Mucosa of descending colon (tissue), 3 donors: ENCODE results near the gene TMEM250. TPM values are rescaled to one million over a fixed set of nuclear protein-coding genes. Genes with fewer than 3 reads are reported as not detected.

Source experiments
- ATAC-seq: fragments of 200-7000 bp; cut with Tn5 transposase; one replicate; pipeline ENCODE4 v1.9.1; 2020; ENCODE audit warnings: mild to moderate bottlenecking, moderate library complexity
- DNase-seq, 3 donors: peaks; one replicate each; pipeline ENCODE4 v3.0.0-alpha.2; 2020
- H3K36me3 ChIP-seq: fragments of 200-600 bp; one replicate; pipeline ENCODE4 v1.8.0; 2021; ENCODE audit warnings: low read depth, mild to moderate bottlenecking
- H3K4me1 ChIP-seq: fragments of 200-600 bp; one replicate; pipeline ENCODE4 v1.8.0; 2021; ENCODE audit warnings: low read depth, mild to moderate bottlenecking
- H3K4me3 ChIP-seq: fragments of 200-600 bp; one replicate; pipeline ENCODE4 v1.8.0; 2021; ENCODE audit warnings: mild to moderate bottlenecking
- H3K9me3 ChIP-seq: fragments of 200-600 bp; one replicate; pipeline ENCODE4 v1.8.0; 2021; ENCODE audit warnings: mild to moderate bottlenecking
- CTCF ChIP-seq: fragments of 200-600 bp; IDR thresholded peaks from one replicate; pipeline ENCODE4 v1.8.0; 2022; ENCODE audit warnings: antibody characterized with exemption, mild to moderate bottlenecking
- intact Hi-C, 2 donors: fragments of 100-400 bp; cut with DNase I in 1 of 2; cut with micrococcal nuclease in 1 of 2; formaldehyde crosslinking; loops; one replicate each; pipeline versions ENCODE4 v1.11.0 to v1.11.1; 2022; cut with DNase I, micrococcal nuclease
- total RNA-seq, 3 donors: library from RNA; stranded (reverse); fragmentation: NEBNext Ultra II Directional in 2 of 3; extraction: Animal tissue kit (Norgen Biotek cat#: 25700) in 2 of 3; gene quantifications; one replicate each; pipeline versions ENCODE4 v1.2.1 to v1.2.4, GENCODE V29; 2021 to 2023
- donor health status: DM: no; HTN: no; CAD: no; lungs with moderate emphysema.
- donor health status: DM: no; HTN: no; CAD: no.
- donor health status: DM: no; HTN: yes; CAD: no.

TMEM250 gene
- total RNA-seq, 3 donors from 2014 or later = 47.4 to 54.1 (median 52.0) TPM

DNA sequence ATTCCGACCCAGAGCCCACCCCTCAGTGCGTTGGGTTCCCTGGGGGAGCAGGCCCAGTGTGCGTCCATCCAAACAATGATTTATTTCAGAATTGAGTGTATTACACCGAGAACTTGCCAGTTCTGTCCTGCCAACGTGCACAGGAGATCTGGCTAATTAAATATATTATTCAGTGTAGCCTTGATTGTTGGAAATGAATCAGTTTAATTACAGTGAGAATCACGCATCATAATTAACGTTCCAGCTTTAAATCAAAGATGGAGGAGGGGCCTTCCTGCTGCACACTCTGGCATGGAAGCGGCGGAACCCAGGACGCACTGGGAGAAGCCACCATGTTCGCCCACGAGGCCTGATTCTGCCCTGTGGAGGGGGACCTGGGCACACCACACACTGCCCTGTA lies 30.7 kb upstream of the TMEM250 start:
- Histone ChIP-seq H3K9me3 (no peaks in the 10 kb centered on the region), H3K4me3 (no peak overlapping the region), H3K4me1 (no peaks in the 10 kb centered on the region), H3K36me3 (no peaks in the 10 kb centered on the region)
- no peak for TF ChIP-seq CTCF
- DNase-seq = no peak
- intact Hi-C loops = no loop called here
- ATAC-seq = no peak

DNA sequence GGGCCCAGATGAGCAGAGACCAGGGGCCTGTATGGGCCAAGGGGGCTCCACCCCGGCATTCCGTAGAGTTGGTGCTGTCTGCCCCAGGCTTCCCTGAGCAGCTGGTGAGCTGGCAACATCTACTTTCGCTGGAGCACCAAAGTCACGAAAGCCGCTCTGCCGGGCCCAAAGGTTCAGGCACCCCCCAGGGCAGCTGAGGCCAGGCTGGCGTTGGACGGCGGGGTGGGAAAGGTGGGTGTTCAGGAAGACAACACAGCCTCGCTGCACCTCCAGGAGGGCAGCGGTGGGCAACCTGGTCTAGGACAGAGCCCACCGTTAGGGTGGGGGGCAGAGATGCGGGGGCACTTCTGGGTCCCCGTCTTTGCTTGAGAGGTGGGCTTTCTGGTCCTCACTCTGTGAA lies 30.1 kb upstream of the TMEM250 start:
- Histone ChIP-seq H3K4me1 (no peaks in the 10 kb centered on the region), H3K36me3 (no peaks in the 10 kb centered on the region), H3K9me3 (no peaks in the 10 kb centered on the region), H3K4me3 (no peak overlapping the region)
- ATAC-seq (no peak), DNase-seq (peak in 1 of 3 donors; percentile 33)
- no peak for TF ChIP-seq CTCF
- intact Hi-C loops = no loop called here

GRCh38 chr9:136147890-136148714 lies 29.4 kb upstream of the TMEM250 start:
- H3K36me3 ChIP-seq = no peaks in the 10 kb centered on the region

GRCh38 chr9:136147038-136147889 lies 28.6 kb upstream of the TMEM250 start:
- DNase-seq (peak in 1 of 3 donors; percentile 41), ATAC-seq (no peak)
- intact Hi-C loops = no loop called here
- Histone ChIP-seq H3K4me3 (no peak overlapping the region), H3K36me3 (no peaks in the 10 kb centered on the region), H3K9me3 (no peaks in the 10 kb centered on the region), H3K4me1 (no peaks in the 10 kb centered on the region)
- TF ChIP-seq CTCF = no peak

More at GRCh38 chr9:136147890-136148714, 29.4 kb upstream of the TMEM250 start:
- Histone ChIP-seq H3K9me3 (no peaks in the 10 kb centered on the region), H3K4me1 (no peaks in the 10 kb centered on the region), H3K4me3 (no peak overlapping the region)
- ATAC-seq = no peak
- DNase-seq = no peak
- intact Hi-C loops = no loop called here
- TF ChIP-seq CTCF = no peak

DNA sequence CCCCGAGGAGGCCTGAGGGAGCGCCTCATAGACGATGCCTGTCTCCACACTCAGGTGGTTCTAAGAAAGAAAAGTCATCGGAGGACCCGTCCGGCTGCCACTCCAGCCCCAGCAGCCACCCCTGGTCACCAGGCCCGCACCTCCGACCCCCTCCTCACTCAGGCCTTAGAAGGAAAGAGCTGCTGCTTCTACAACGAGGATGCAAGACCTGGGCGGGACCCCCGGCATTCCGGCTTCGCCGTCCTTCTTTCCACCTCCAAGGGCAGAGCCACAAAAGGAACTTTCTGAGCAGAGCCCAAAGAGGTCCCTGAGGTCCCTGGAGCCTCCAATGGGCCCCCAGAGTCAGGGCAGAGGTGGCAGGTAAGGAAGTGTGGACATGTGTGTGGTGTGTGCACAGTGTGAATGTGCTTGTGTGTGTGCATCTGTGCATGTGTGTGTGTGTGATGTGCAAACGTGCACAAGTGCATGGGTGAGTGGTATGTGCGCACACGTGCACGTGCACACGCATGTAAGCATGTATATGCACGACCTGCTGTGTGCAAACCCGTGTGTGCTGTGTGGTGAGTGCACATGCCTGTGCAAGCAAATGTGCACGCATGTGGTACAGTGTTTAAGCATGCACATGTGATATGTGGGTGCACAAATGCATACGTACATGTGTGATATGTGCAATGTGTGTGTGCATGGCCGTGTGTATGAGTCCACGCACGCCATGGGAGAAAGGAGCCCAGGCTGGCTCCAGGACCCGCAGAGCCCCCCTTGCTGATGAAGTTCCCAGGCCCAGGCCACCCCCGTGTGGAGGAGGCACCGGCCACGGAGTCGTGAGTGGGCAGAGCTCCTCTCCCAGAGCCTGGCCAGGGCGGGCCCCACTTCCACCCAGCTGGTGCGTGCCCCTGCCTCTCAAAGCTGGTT lies 27.7 kb upstream of the TMEM250 start:
- TF ChIP-seq CTCF = no peak

More for the DNA sequence above, 27.7 kb upstream of the TMEM250 start:
- no peaks in the 10 kb centered on the region for H3K36me3 ChIP-seq
- H3K4me1 ChIP-seq = no peaks in the 10 kb centered on the region
- intact Hi-C loops = no loop called here
- no peak for DNase-seq
- no peak for ATAC-seq
- no peak overlapping the region for H3K4me3 ChIP-seq
- no peaks in the 10 kb centered on the region for H3K9me3 ChIP-seq
